HEK293 (cell line): Measurements from ENCODE around the gene KLHDC7B.

Source experiments
- CTCF ChIA-PET: fragments of 350-600 bp; formaldehyde crosslinking; extraction: SDS; loops from one replicate; lab custom pipeline; 2021; ENCODE audit warnings: antibody characterized with exemption; lab: Yijun Ruan, JAX
- POLR2A ChIA-PET: fragments of 300-600 bp; formaldehyde crosslinking; extraction: SDS; loops from one replicate; lab custom pipeline; 2020; ENCODE audit warnings: antibody characterized with exemption, inconsistent platforms; lab: Yijun Ruan, JAX
- H3K27ac ChIP-seq: fragments of 200-500 bp; sonication (Bioruptor generic); 2 replicates; pipeline ENCODE4 v1.5.1; 2014; ENCODE audit warnings: low read depth, low read length, control low read depth, inconsistent platforms; ENCODE audit errors: extremely low read depth
- H3K36me3 ChIP-seq, 2 experiments: fragments of 200-500 bp in 1 of 2; sonication (Bioruptor generic) in 1 of 2; 1 replicate in 1 of 2; 2 replicates in 1 of 2; pipeline ENCODE4 v1.5.1; 2014 to 2017; ENCODE audit warnings: inconsistent platforms in 2 of 2, low read length in 2 of 2; ENCODE audit not compliant: control insufficient read depth in 2 of 2, insufficient read depth in 1 of 2
- H3K4me1 ChIP-seq: fragments of 200-500 bp; sonication (Bioruptor generic); 2 replicates; pipeline ENCODE4 v1.5.1; 2014; ENCODE audit warnings: mild to moderate bottlenecking, low read length, inconsistent platforms; ENCODE audit not compliant: control insufficient read depth, insufficient read depth
- H3K4me3 ChIP-seq: 2 replicates; pipeline ENCODE4 v1.5.1; 2011; ENCODE audit warnings: low read depth, mild to moderate bottlenecking, control low read depth, low read length, moderate library complexity
- H3K9me3 ChIP-seq: fragments of 200-500 bp; sonication (Bioruptor generic); 2 replicates; pipeline ENCODE4 v1.5.1; 2014; ENCODE audit warnings: low read depth, low read length, inconsistent platforms; ENCODE audit not compliant: control insufficient read depth, insufficient read depth
- EGR2 ChIP-seq: fragments of 450-650 bp; formaldehyde crosslinking; IDR thresholded peaks from 2 replicates; pipeline ENCODE4 v1.5.1; 2016; ENCODE audit warnings: low read depth, missing biosample characterization, missing genetic modification characterization
- REST ChIP-seq: fragments of 450-650 bp; formaldehyde crosslinking; IDR thresholded peaks from 2 replicates; pipeline ENCODE4 v1.5.1; 2016; ENCODE audit warnings: missing biosample characterization, missing genetic modification characterization
- ZBTB17 ChIP-seq: fragments of 450-650 bp; formaldehyde crosslinking; IDR thresholded peaks from 2 replicates; pipeline ENCODE4 v1.5.1; 2016; ENCODE audit warnings: missing biosample characterization, missing genetic modification characterization
- ZBTB48 ChIP-seq: fragments of 450-650 bp; formaldehyde crosslinking; IDR thresholded peaks from 2 replicates; pipeline ENCODE4 v1.5.1; 2016; ENCODE audit warnings: missing biosample characterization, missing genetic modification characterization
- ZBTB49 ChIP-seq: fragments of 450-650 bp; formaldehyde crosslinking; IDR thresholded peaks from 2 replicates; pipeline ENCODE4 v1.5.1; 2016; ENCODE audit warnings: missing biosample characterization, missing genetic modification characterization, low read depth
- ZFHX2 ChIP-seq: fragments of 450-650 bp; formaldehyde crosslinking; conservative IDR thresholded peaks from 2 replicates; pipeline ENCODE4 v1.5.1; 2016; ENCODE audit warnings: missing biosample characterization, missing genetic modification characterization
- ZNF174 ChIP-seq: fragments of 450-650 bp; formaldehyde crosslinking; IDR thresholded peaks from 2 replicates; pipeline ENCODE4 v1.5.0; 2017; ENCODE audit warnings: missing biosample characterization, mild to moderate bottlenecking, missing genetic modification characterization
- ZNF211 ChIP-seq: fragments of 450-650 bp; formaldehyde crosslinking; IDR thresholded peaks from 2 replicates; pipeline ENCODE4 v1.5.1; 2016; ENCODE audit warnings: low read depth, missing biosample characterization, missing genetic modification characterization
- ZNF214 ChIP-seq: fragments of 450-650 bp; formaldehyde crosslinking; IDR thresholded peaks from 2 replicates; pipeline ENCODE4 v1.5.1; 2017; ENCODE audit warnings: missing biosample characterization, mild to moderate bottlenecking, missing genetic modification characterization, borderline replicate concordance
- ZNF266 ChIP-seq: fragments of 450-650 bp; formaldehyde crosslinking; IDR thresholded peaks from 2 replicates; pipeline ENCODE4 v1.5.1; 2016; ENCODE audit warnings: missing biosample characterization, missing genetic modification characterization, low read depth
- ZNF280D ChIP-seq: fragments of 450-650 bp; formaldehyde crosslinking; IDR thresholded peaks from 2 replicates; pipeline ENCODE4 v1.5.1; 2016; ENCODE audit warnings: missing biosample characterization, missing genetic modification characterization
- ZNF302 ChIP-seq: fragments of 450-650 bp; formaldehyde crosslinking; IDR thresholded peaks from 2 replicates; pipeline ENCODE4 v1.5.1; 2016; ENCODE audit warnings: missing biosample characterization, missing genetic modification characterization, low read depth
- ZNF311 ChIP-seq: fragments of 450-650 bp; formaldehyde crosslinking; IDR thresholded peaks from 2 replicates; pipeline ENCODE4 v1.5.1; 2017; ENCODE audit warnings: missing biosample characterization, missing genetic modification characterization, borderline replicate concordance
- ZNF354C ChIP-seq: fragments of 450-650 bp; formaldehyde crosslinking; IDR thresholded peaks from 2 replicates; pipeline ENCODE4 v1.5.1; 2016; ENCODE audit warnings: missing biosample characterization, missing genetic modification characterization, low read depth, borderline replicate concordance
- ZNF501 ChIP-seq: fragments of 450-650 bp; formaldehyde crosslinking; IDR thresholded peaks from 2 replicates; pipeline ENCODE4 v1.5.1; 2016; ENCODE audit warnings: missing biosample characterization, missing genetic modification characterization
- ZNF549 ChIP-seq: fragments of 450-650 bp; IDR thresholded peaks from 2 replicates; pipeline ENCODE4 v1.5.1; 2018; ENCODE audit warnings: missing biosample characterization, missing genetic modification characterization, mild to moderate bottlenecking, inconsistent platforms, moderate library complexity
- ZNF561 ChIP-seq: fragments of 450-650 bp; IDR thresholded peaks from 2 replicates; pipeline ENCODE4 v1.5.1; 2018; ENCODE audit warnings: missing biosample characterization, missing genetic modification characterization, borderline replicate concordance
- ZNF701 ChIP-seq: fragments of 450-650 bp; formaldehyde crosslinking; IDR thresholded peaks from 2 replicates; pipeline ENCODE4 v1.5.1; 2016; ENCODE audit warnings: missing biosample characterization, missing genetic modification characterization
- ZNF777 ChIP-seq: fragments of 450-650 bp; formaldehyde crosslinking; IDR thresholded peaks from 2 replicates; pipeline ENCODE4 v1.5.1; 2017; ENCODE audit warnings: missing biosample characterization, missing genetic modification characterization, borderline replicate concordance
- ZNF791 ChIP-seq: fragments of 450-650 bp; formaldehyde crosslinking; IDR thresholded peaks from 2 replicates; pipeline ENCODE4 v1.5.1; 2016; ENCODE audit warnings: missing biosample characterization, missing genetic modification characterization
- TF ChIP-seq, protein P1 (sequence below): fragments of 450-650 bp; formaldehyde crosslinking; IDR thresholded peaks from 2 replicates; pipeline ENCODE4 v1.5.1; 2017; ENCODE audit warnings: missing biosample characterization, missing genetic modification characterization

Gene KLHDC7B

DNA sequence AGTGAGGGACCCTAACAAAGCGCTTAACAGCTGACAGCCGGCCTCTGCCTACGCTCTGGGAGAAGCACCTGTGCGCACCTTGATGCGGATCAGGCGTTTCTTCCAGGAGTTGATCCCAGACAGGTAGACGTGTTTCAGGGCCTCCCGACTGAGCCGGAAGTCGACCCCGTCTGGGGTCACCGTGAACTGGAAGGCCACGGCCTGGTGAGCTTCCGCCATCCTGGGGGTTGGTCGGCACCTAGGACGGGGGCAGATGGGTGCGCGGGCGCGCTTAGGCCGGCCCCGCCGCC lies 31.9 kb downstream of the KLHDC7B start (continued):
- TF ChIP-seq ZNF280D (tag by site-specific recombination) = no peak

- H3K36me3 ChIP-seq = peaks cover 39 to 77% of the 10 kb centered on the region in 2 experiments
- H3K9me3 ChIP-seq = no peaks in the 10 kb centered on the region
- TF ChIP-seq ZBTB17 (tag by site-specific recombination) (no peak), ZNF211 (tag by site-specific recombination) (no peak), ZNF214 (tag by site-specific recombination) (no peak), ZNF501 (tag by site-specific recombination) (no peak), ZNF266 (no peak), ZBTB49 (no peak), EGR2 (tag by site-specific recombination) (peak; percentile 48), ZFHX2 (peak; percentile 22; the same call in 1 of the 2 replicates), ZNF549 (no peak)
- no peak within 1 kb of the TSS for H3K27ac ChIP-seq
- H3K4me1 ChIP-seq = peaks cover 3% of the 10 kb centered on the region; the same call in 1 of the 2 replicates
- ChIA-PET POLR2A (interaction anchor here (0.9 to 1.6 kb wide), 4 partner anchors 9 to 53 kb away, joined by 3 to 9 read pairs (median 4); partner anchors contain the start of genes SCO2 and SYCE3), CTCF (interaction anchor here (0.6 to 2.3 kb wide), 4 partner anchors 9 to 113 kb away, joined by 3 to 12 read pairs (median 4); partner anchors contain the start of gene SYCE3)
- no peak within 1 kb of the TSS for H3K4me3 ChIP-seq
These were observed 32.5 kb downstream of the KLHDC7B start, which contains the start of gene CPT1B for GRCh38 chr22:50577987-50578775. TSS of gene CPT1B (minus strand) at chr22:50578427. CDS start at chr22:50577915, 512 bp downstream.

GRCh38 chr22:50578776-50579310 lies 33.1 kb downstream of the KLHDC7B start:
- Histone ChIP-seq H3K4me1 (peaks cover 3% of the 10 kb centered on the region; the same call in 1 of the 2 replicates), H3K36me3 (peaks cover 39 to 70% of the 10 kb centered on the region in 2 experiments), H3K27ac (no peak overlapping the region), H3K4me3 (no peak overlapping the region), H3K9me3 (no peaks in the 10 kb centered on the region)
- POLR2A ChIA-PET = interaction anchor here (0.9 to 1.6 kb wide), 4 partner anchors 9 to 53 kb away, joined by 3 to 9 read pairs (median 4); partner anchors contain the start of genes SCO2 and SYCE3
- CTCF ChIA-PET = interaction anchor here (0.6 to 2.3 kb wide), 3 partner anchors 10 to 42 kb away, joined by 3 to 12 read pairs (median 4); partner anchors contain the start of gene SYCE3
- TF ChIP-seq ZNF777 (tag by site-specific recombination) = no peak
- TF ChIP-seq, protein P1, sequence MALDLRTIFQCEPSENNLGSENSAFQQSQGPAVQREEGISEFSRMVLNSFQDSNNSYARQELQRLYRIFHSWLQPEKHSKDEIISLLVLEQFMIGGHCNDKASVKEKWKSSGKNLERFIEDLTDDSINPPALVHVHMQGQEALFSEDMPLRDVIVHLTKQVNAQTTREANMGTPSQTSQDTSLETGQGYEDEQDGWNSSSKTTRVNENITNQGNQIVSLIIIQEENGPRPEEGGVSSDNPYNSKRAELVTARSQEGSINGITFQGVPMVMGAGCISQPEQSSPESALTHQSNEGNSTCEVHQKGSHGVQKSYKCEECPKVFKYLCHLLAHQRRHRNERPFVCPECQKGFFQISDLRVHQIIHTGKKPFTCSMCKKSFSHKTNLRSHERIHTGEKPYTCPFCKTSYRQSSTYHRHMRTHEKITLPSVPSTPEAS (tag by site-specific recombination) = no peak
- no peak for TF ChIP-seq ZBTB48
- TF ChIP-seq ZNF302 (tag by site-specific recombination) = no peak
- TF ChIP-seq ZNF174 = no peak
- TF ChIP-seq ZNF354C = no peak
- TF ChIP-seq ZNF501 (tag by site-specific recombination) = no peak
- TF ChIP-seq ZNF561 (tag by site-specific recombination) = no peak
- TF ChIP-seq ZNF311 (tag by site-specific recombination) = no peak
- TF ChIP-seq ZNF701 = no peak
- no peak for TF ChIP-seq ZNF791 (tag by site-specific recombination)
- TF ChIP-seq REST = no peak
